ENCODE measurements around the gene BAIAP3.

DNA sequence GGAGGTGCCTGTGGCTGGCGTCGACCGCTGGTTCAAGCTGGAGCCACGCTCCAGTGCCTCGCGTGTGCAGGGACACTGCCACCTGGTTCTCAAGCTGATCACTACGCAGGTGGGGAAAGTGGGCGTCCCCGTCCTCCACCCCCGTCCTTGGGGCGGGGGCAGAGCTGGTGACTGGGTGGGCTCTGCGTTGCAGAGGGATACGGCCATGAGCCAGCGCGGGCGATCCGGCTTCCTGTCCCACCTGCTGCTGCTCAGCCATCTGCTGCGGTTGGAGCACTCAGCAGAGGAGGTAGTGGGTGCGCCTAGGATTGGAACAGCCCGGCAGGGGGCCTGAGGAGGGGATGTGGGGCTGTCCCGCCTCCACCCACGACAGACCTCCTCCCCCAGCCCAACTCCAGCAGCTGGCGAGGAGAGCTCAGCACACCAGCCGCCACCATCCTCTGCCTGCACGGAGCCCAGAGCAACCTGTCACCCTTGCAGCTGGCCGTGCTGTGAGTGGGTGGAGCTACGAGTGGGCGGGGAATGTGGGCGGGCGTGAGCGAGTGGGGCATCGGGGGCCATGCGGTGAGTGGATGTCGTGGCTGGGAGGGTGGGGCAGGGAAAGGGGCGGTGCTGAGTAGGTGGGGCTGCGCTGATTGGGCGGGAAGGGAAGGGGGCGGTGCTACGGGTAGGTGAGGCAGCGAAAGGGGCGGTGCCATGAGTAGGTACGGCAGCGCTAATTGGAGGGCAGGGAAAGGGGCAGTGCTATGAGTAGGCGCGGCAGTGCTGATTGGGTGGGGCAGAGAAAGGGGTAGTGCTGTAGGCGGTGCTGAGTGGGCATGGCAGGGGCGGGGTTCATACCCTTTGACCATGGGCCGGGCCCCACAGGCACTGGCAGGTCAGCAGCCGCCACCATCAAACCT is 9.3 kb downstream of the BAIAP3 start:
- TF ChIP-seq CTCF (IDR thresholded peaks at IDR 0.05) = no peak
- TF ChIP-seq POLR2A (IDR thresholded peaks at IDR 0.05; ENCODE audit: low read depth) = no peak

Data from esophagus muscularis mucosa (tissue), 3 donors.